GM12872 (cell line): Measurements from ENCODE around the gene FRG2B.

Experiments
- CTCF ChIP-seq: IDR thresholded peaks from 3 replicates; pipeline ENCODE4 v1.5.1; 2011; ENCODE audit warnings: low read depth, mild to moderate bottlenecking, low read length, moderate library complexity; ENCODE audit not compliant: insufficient read depth

Gene FRG2B

GRCh38 chr10:133608855-133609254 lies 17.7 kb downstream of the FRG2B start:
- peak; percentile 54; the same call in 2 of the 3 replicates for TF ChIP-seq CTCF

GRCh38 chr10:133600657-133601056 lies 25.9 kb downstream of the FRG2B start:
- no peak for TF ChIP-seq CTCF

- no peak for TF ChIP-seq CTCF
Measured at GRCh38 chr10:133592716-133593115, 33.9 kb downstream of the FRG2B start.

- no peak for TF ChIP-seq CTCF
Measured at GRCh38 chr10:133590970-133591359, 35.6 kb downstream of the FRG2B start.

GRCh38 chr10:133590226-133590969 lies 36.2 kb downstream of the FRG2B start:
- no peak for TF ChIP-seq CTCF
